Measurements from ENCODE around the gene XAGE5. TPM values are rescaled to one million over a fixed set of nuclear protein-coding genes. Genes with fewer than 3 reads are reported as not detected.
"Not testable (repeated sequence)": the region's sequence is repeated elsewhere in the genome, so short reads cannot be mapped to it uniquely, and the experiment has no call there.

Gene XAGE5
- total RNA-seq (not detected), polyA plus RNA-seq (not detected)

DNA sequence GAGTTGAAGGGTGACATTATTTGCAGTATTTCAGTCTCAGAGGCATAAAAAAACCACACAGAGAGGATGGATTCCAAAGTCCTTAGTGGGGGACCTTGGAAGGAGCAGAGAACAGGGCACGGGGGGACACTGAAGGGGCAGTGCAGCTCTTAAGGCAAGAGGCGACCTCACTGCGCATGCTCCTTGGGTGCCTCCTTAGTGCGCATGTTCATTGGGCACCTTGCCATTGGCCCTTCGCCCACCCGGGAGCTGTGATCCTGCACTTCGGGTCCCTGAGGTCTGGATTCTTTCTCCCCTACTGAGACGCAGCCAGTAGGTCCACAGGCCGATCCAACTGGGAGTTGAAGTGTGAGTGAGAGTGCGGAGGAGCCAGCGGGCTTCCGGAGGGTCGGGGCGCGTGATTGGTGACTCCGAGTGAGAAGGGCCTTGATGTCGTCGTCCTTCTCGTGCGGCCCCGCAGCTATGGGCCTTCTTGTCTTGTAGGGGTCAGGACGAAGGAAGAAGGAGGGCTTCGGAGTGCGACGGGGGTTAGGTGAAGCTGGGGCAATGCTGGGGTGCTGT lies at the start of gene XAGE5:
XAGE5 (plus strand) TSS at position 223 of the 561 bp plus-strand sequence. CDS start 1,280 bp downstream, outside the sequence.
- 84 to 85% methylated on average over 25 of the region's 25 CpGs for WGBS, 2 donors
- ATAC-seq (no peak), DNase-seq (peak in 1 of 6 donors; percentile 30), FAIRE-seq (no peak)
- Histone ChIP-seq H3K27me3 (peaks cover 0 to 14% (median 1%) of the 10 kb centered on the region in 4 donors), H3K4me3 (no peak within 1 kb of the TSS), H3K4me1 (no peaks in the 10 kb centered on the region), H3K9me3 (no peaks in the 10 kb centered on the region), H3K27ac (no peak within 1 kb of the TSS), H3K36me3 (no peaks in the 10 kb centered on the region)
- TF ChIP-seq, protein P1, sequence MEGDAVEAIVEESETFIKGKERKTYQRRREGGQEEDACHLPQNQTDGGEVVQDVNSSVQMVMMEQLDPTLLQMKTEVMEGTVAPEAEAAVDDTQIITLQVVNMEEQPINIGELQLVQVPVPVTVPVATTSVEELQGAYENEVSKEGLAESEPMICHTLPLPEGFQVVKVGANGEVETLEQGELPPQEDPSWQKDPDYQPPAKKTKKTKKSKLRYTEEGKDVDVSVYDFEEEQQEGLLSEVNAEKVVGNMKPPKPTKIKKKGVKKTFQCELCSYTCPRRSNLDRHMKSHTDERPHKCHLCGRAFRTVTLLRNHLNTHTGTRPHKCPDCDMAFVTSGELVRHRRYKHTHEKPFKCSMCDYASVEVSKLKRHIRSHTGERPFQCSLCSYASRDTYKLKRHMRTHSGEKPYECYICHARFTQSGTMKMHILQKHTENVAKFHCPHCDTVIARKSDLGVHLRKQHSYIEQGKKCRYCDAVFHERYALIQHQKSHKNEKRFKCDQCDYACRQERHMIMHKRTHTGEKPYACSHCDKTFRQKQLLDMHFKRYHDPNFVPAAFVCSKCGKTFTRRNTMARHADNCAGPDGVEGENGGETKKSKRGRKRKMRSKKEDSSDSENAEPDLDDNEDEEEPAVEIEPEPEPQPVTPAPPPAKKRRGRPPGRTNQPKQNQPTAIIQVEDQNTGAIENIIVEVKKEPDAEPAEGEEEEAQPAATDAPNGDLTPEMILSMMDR (IDR thresholded peaks at IDR 0.05): no peak
- intact Hi-C loops (cut with DNase I): no loop called here

DNA sequence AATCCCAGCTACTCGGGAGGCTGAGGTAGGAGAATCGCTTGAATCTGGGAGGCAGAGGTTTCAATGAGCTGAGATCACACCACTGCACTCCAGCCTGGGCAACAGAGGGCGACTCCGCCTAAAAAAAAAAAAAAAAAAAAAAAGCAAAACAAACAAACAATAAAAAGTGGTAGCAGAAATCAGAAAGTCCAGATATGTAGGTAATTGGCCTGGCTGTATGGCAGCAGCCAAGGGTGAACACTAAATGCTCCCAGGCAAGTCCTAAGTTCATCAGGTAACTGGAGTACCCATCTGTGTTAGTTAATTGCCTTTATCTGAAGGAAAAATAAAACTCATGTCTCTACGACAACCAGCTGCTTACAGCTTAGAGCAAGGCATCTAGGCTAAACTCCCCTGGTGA lies 45.1 kb upstream of the XAGE5 start:
- intact Hi-C loops (cut with DNase I); FAIRE-seq; H3K4me1 ChIP-seq; ATAC-seq; DNase-seq; H3K9me3 ChIP-seq; H3K27me3 ChIP-seq; H3K36me3 ChIP-seq; H3K4me3 ChIP-seq; H3K27ac ChIP-seq: not testable (repeated sequence)
- WGBS, 2 donors: 83% methylated on average over 2 of the region's 5 CpGs; no CpG with 5 or more reads in 1 of the 2 donors

- ATAC-seq; H3K36me3 ChIP-seq; H3K27me3 ChIP-seq; H3K9me3 ChIP-seq; H3K27ac ChIP-seq; intact Hi-C loops (cut with DNase I); H3K4me3 ChIP-seq; H3K4me1 ChIP-seq; FAIRE-seq; DNase-seq: not testable (repeated sequence)
- 60 to 76% methylated on average over 8 of the region's 11 CpGs for WGBS, 2 donors
Measured at GRCh38 chrX:52773504-52773903, 37.6 kb upstream of the XAGE5 start.

DNA sequence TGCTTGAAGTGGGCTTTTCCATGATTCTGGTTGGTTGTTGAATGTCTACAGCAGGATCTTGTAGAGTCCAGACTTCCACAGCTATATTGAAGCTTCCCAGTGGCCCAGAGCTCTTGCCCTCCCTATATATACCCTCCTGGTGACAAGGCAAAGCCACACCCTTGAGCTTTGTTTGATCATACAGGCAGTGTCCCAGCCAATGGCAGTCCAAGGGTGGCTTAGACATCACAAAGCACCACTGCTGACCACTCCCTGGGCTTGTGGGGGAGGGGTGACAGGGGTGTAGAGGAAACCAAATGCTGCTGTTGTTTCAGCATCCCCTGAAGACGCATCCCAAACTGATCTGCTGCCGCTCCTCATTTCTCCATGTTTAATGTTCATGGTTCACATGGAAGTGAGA lies 13.8 kb upstream of the XAGE5 start, which contains the start of gene SPANXN5:
SPANXN5 (minus strand) TSS at position 101 of the 400 bp plus-strand sequence; CDS start at position 22, 79 bp downstream.
- H3K27ac ChIP-seq; FAIRE-seq; H3K9me3 ChIP-seq; DNase-seq; H3K4me3 ChIP-seq; H3K4me1 ChIP-seq; ATAC-seq; intact Hi-C loops (cut with DNase I); H3K36me3 ChIP-seq: not testable (repeated sequence)
- H3K27me3 ChIP-seq: peaks cover 0 to 10% (median 0%) of the 10 kb centered on the region in 4 donors
- WGBS, 2 donors: 70 to 87% methylated on average over 2 of the region's 2 CpGs

DNA sequence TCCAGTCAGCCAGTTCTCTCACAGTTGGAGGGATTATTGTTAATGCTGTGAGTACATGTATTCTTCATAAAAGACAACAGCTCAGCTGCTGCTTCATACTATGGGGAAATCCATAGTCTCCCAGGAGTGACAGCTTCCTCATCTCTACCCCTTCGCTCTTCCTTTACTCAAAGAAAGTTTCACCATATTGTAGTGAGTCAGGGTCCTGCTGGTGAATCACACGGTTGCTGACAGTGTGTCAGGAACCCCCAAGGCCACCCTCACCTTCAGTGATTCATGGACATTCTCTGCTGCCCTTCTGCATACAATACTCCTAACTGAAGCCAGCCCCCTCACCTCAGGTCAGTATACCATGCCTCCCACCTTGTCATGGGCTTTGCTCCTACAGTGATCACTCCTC lies 6.2 kb upstream of the XAGE5 start:
- FAIRE-seq; DNase-seq; intact Hi-C loops (cut with DNase I); ATAC-seq; H3K36me3 ChIP-seq; H3K4me3 ChIP-seq; H3K4me1 ChIP-seq; H3K27ac ChIP-seq; H3K9me3 ChIP-seq; H3K27me3 ChIP-seq: not testable (repeated sequence)
- WGBS, 2 donors: 58 to 59% methylated on average over 2 of the region's 2 CpGs

- peaks cover 0 to 23% (median 1%) of the 10 kb centered on the region in 4 donors for H3K27me3 ChIP-seq
- DNase-seq: no peak
- FAIRE-seq: no peak
- no peaks in the 10 kb centered on the region for H3K9me3 ChIP-seq
- ATAC-seq: no peak
- intact Hi-C loops (cut with DNase I): no loop called here
- no peaks in the 10 kb centered on the region for H3K36me3 ChIP-seq
- 64 to 77% methylated on average over 4 of the region's 4 CpGs for WGBS, 2 donors
- no peak overlapping the region for H3K27ac ChIP-seq
- TF ChIP-seq, protein P1 (IDR thresholded peaks at IDR 0.05): no peak
- no peaks in the 10 kb centered on the region for H3K4me1 ChIP-seq
- no peak overlapping the region for H3K4me3 ChIP-seq
Measured at GRCh38 chrX:52819788-52820187, 8.7 kb downstream of the XAGE5 start.

GRCh38 chrX:52821079-52821760 lies 10.1 kb downstream of the XAGE5 start:
- Histone ChIP-seq H3K27ac (no peak overlapping the region), H3K27me3 (peaks cover 0 to 15% (median 1%) of the 10 kb centered on the region in 4 donors), H3K9me3 (no peaks in the 10 kb centered on the region), H3K36me3 (no peaks in the 10 kb centered on the region), H3K4me3 (no peak overlapping the region), H3K4me1 (no peaks in the 10 kb centered on the region)
- ATAC-seq: no peak
- FAIRE-seq: no peak
- 71 to 82% methylated on average over 11 of the region's 11 CpGs for WGBS, 2 donors
- no peak for DNase-seq
- intact Hi-C loops (cut with DNase I): no loop called here
- TF ChIP-seq, protein P1 (IDR thresholded peaks at IDR 0.05): no peak

Data from pancreas (tissue), 10 donors.